H1 (cell line): ENCODE results near the gene PPP1R7. TPM values are rescaled to one million over a fixed set of nuclear protein-coding genes. Genes with fewer than 3 reads are reported as not detected.

Experiments
- CTCF ChIA-PET: fragments of 300-600 bp; sonication (Branson Sonifier 250); formaldehyde crosslinking; loops from one replicate; lab custom pipeline; 2021; ENCODE audit not compliant: partially characterized antibody; lab: Charles Lee
- POLR2A ChIA-PET: fragments of 300-600 bp; sonication (Branson Sonifier 250); formaldehyde crosslinking; loops from one replicate; lab custom pipeline; 2021; ENCODE audit warnings: inconsistent platforms; ENCODE audit not compliant: partially characterized antibody; lab: Charles Lee
- DNase-seq, 2 experiments: peaks; one replicate each; pipeline versions ENCODE4 v3.0.0 to v3.0.0-alpha.2; 2010 to 2022; ENCODE audit warnings: low spot score in 2 of 2, low read depth in 1 of 2, mixed read lengths in 1 of 2
- FAIRE-seq: peaks from 2 replicates; lab custom pipeline; 2011; peaks lifted over from hg19 to GRCh38; lab: Jason Lieb, UNC
- H2AFZ ChIP-seq: 2 replicates; pipeline ENCODE4 v1.8.1; 2012; ENCODE audit warnings: low read length, inconsistent platforms
- H2AK5ac ChIP-seq: 2 replicates; pipeline ENCODE4 v1.6.1; 2013; ENCODE audit warnings: low read depth, low read length
- H2BK120ac ChIP-seq: replicated peaks from 2 replicates; pipeline ENCODE3; 2013; ENCODE audit warnings: low read depth, low read length, inconsistent platforms
- H2BK12ac ChIP-seq: 2 replicates; pipeline ENCODE4 v1.6.1; 2013; ENCODE audit warnings: low read depth, low read length
- H2BK15ac ChIP-seq: 2 replicates; pipeline ENCODE4 v1.6.1; 2013; ENCODE audit warnings: low read length
- H2BK20ac ChIP-seq: 2 replicates; pipeline ENCODE4 v1.6.1; 2013; ENCODE audit warnings: low read length
- H2BK5ac ChIP-seq: 2 replicates; pipeline ENCODE4 v1.6.1; 2013; ENCODE audit warnings: low read depth, low read length
- H3K14ac ChIP-seq: 2 replicates; pipeline ENCODE4 v1.6.1; 2013; ENCODE audit warnings: inconsistent platforms; ENCODE audit not compliant: insufficient read length
- H3K18ac ChIP-seq: 2 replicates; pipeline ENCODE4 v1.6.1; 2013; ENCODE audit warnings: low read length; ENCODE audit errors: extremely low read depth
- H3K23ac ChIP-seq: 2 replicates; pipeline ENCODE4 v1.6.1; 2013; ENCODE audit warnings: inconsistent platforms; ENCODE audit not compliant: insufficient read length
- H3K23me2 ChIP-seq: 2 replicates; pipeline ENCODE4 v1.6.1; 2013; ENCODE audit warnings: low read depth, low read length
- H3K27ac ChIP-seq: 2 replicates; pipeline ENCODE4 v1.6.1; 2011; ENCODE audit warnings: low read depth, low read length, inconsistent platforms
- H3K27me3 ChIP-seq, 4 experiments: replicated peaks in 1 of 4; 1 replicate in 1 of 4; 2 replicates in 3 of 4; pipeline versions ENCODE4 v1.6.1 to v1.8.1; 2011 to 2013; ENCODE audit warnings: low read length in 3 of 4, mild to moderate bottlenecking in 3 of 4, inconsistent platforms in 2 of 4, mixed read lengths in 2 of 4, moderate library complexity in 1 of 4; ENCODE audit not compliant: control insufficient read depth in 3 of 4, insufficient read depth in 3 of 4; ENCODE audit errors: extremely low read depth in 1 of 4
- H3K36me3 ChIP-seq, 4 experiments: 2 replicates each; pipeline versions ENCODE4 v1.6.1 to v1.8.1; 2011 to 2013; ENCODE audit warnings: mild to moderate bottlenecking in 4 of 4, low read length in 3 of 4, moderate library complexity in 2 of 4, control low read depth in 1 of 4, inconsistent platforms in 1 of 4; ENCODE audit not compliant: insufficient read depth in 4 of 4, control insufficient read depth in 2 of 4
- H3K4ac ChIP-seq: replicated peaks from 2 replicates; pipeline ENCODE3; 2013; ENCODE audit warnings: low read length, low read depth, mixed read lengths, inconsistent platforms; ENCODE audit not compliant: insufficient read length
- H3K4me1 ChIP-seq, 4 experiments: replicated peaks in 1 of 4; 1 replicate in 1 of 4; 2 replicates in 3 of 4; pipeline versions ENCODE4 v1.6.1 to v1.8.1; 2011 to 2013; ENCODE audit warnings: low read length in 3 of 4, inconsistent platforms in 2 of 4, mixed read lengths in 1 of 4; ENCODE audit not compliant: insufficient read depth in 4 of 4, control insufficient read depth in 3 of 4
- H3K4me2 ChIP-seq, 2 experiments: 2 replicates each; pipeline versions ENCODE4 v1.6.1 to v1.8.1; 2011 to 2013; ENCODE audit warnings: low read depth in 2 of 2, low read length in 2 of 2, control low read depth in 1 of 2, inconsistent platforms in 1 of 2, mild to moderate bottlenecking in 1 of 2; ENCODE audit not compliant: insufficient read depth in 1 of 2
- H3K4me3 ChIP-seq, 4 experiments: fragments of 200-600, 300-600 bp in 1 of 4; sonication (generic), shearing (Covaris generic), sonication (Bioruptor Twin) in 1 of 4; 2 replicates each; pipeline versions ENCODE4 v1.5.1 to v1.8.1; 2011 to 2016; ENCODE audit warnings: low read length in 4 of 4, low read depth in 3 of 4, control low read depth in 2 of 4, inconsistent platforms in 2 of 4, mild to moderate bottlenecking in 2 of 4, mixed read lengths in 1 of 4, moderate library complexity in 1 of 4; ENCODE audit not compliant: insufficient read depth in 2 of 4; ENCODE audit errors: extremely low read depth in 1 of 4
- H3K56ac ChIP-seq: replicated peaks from 2 replicates; pipeline ENCODE3; 2013; ENCODE audit warnings: low read depth, mild to moderate bottlenecking, mixed read lengths, low read length, inconsistent platforms; ENCODE audit not compliant: insufficient read length
- H3K79me1 ChIP-seq: 2 replicates; pipeline ENCODE4 v1.6.1; 2013; ENCODE audit warnings: low read depth, low read length, control low read depth
- H3K79me2 ChIP-seq, 2 experiments: 2 replicates each; pipeline versions ENCODE4 v1.6.1 to v1.8.1; 2012 to 2013; ENCODE audit warnings: low read length in 2 of 2, mild to moderate bottlenecking in 2 of 2, inconsistent platforms in 1 of 2; ENCODE audit not compliant: insufficient read depth in 2 of 2, control insufficient read depth in 1 of 2
- H3K9ac ChIP-seq, 4 experiments: replicated peaks in 1 of 4; 1 replicate in 1 of 4; 2 replicates in 3 of 4; pipeline versions ENCODE4 v1.6.1 to v1.8.1; 2011 to 2013; ENCODE audit warnings: low read depth in 3 of 4, low read length in 3 of 4, control low read depth in 2 of 4, mild to moderate bottlenecking in 2 of 4, moderate library complexity in 2 of 4, inconsistent platforms in 1 of 4; ENCODE audit errors: extremely low read depth in 1 of 4
- H3K9me3 ChIP-seq, 2 experiments: 2 replicates each; pipeline versions ENCODE4 v1.6.1 to v1.8.1; 2012 to 2013; ENCODE audit warnings: mild to moderate bottlenecking in 2 of 2, moderate library complexity in 2 of 2, control low read depth in 1 of 2, inconsistent platforms in 1 of 2, low read depth in 1 of 2, low read length in 1 of 2, mixed read lengths in 1 of 2; ENCODE audit not compliant: insufficient read depth in 2 of 2
- H4K20me1 ChIP-seq, 2 experiments: replicated peaks in 1 of 2; 2 replicates each; pipeline versions ENCODE3 to v1.8.1; 2011 to 2013; ENCODE audit warnings: inconsistent platforms in 2 of 2, low read length in 2 of 2, mild to moderate bottlenecking in 1 of 2; ENCODE audit not compliant: insufficient read depth in 2 of 2, control insufficient read depth in 1 of 2
- H4K5ac ChIP-seq: 2 replicates; pipeline ENCODE4 v1.6.1; 2013; ENCODE audit warnings: low read length, low read depth, mixed read lengths, inconsistent platforms; ENCODE audit not compliant: insufficient read length
- H4K8ac ChIP-seq: 2 replicates; pipeline ENCODE4 v1.8.0; 2013; ENCODE audit warnings: mild to moderate bottlenecking, moderate library complexity, low read length, inconsistent platforms; ENCODE audit not compliant: insufficient read depth; ENCODE audit errors: extremely low read depth
- H4K91ac ChIP-seq: replicated peaks from 2 replicates; pipeline ENCODE3; 2013; ENCODE audit warnings: low read length, mixed read lengths, inconsistent platforms; ENCODE audit not compliant: insufficient read length
- ATF2 ChIP-seq: IDR thresholded peaks from 2 replicates; pipeline ENCODE4 v1.6.1; 2012; ENCODE audit warnings: low read length, inconsistent platforms
- CBX8 ChIP-seq: fragments of 300-800, 300-1000 bp; sonication (generic); IDR thresholded peaks from 2 replicates; pipeline ENCODE4 v1.7.1; 2016; ENCODE audit warnings: low read depth, low read length, borderline replicate concordance
- HDAC2 ChIP-seq, 2 experiments: fragments of 300-600 bp in 1 of 2; sonication (generic) in 1 of 2; IDR thresholded peaks; 2 replicates each; pipeline ENCODE4 v1.6.1; 2011 to 2012; ENCODE audit warnings: low read depth in 2 of 2, low read length in 2 of 2, mild to moderate bottlenecking in 2 of 2, moderate library complexity in 2 of 2, borderline replicate concordance in 1 of 2, inconsistent platforms in 1 of 2
- KDM1A ChIP-seq: fragments of 200-600, 300-600 bp; sonication (generic); IDR thresholded peaks from 2 replicates; pipeline ENCODE4 v1.7.1; 2016; ENCODE audit warnings: mild to moderate bottlenecking, low read length, borderline replicate concordance
- POLR2A ChIP-seq, 2 experiments: IDR thresholded peaks; 1 replicate in 1 of 2; 2 replicates in 1 of 2; pipeline ENCODE4 v1.6.1; 2011; ENCODE audit warnings: low read depth in 2 of 2, low read length in 2 of 2, mild to moderate bottlenecking in 2 of 2; ENCODE audit errors: control extremely low read depth in 1 of 2
- TAF7 ChIP-seq: optimal IDR thresholded peaks from 2 replicates; pipeline ENCODE3; 2011; ENCODE audit warnings: low read depth, mild to moderate bottlenecking, inconsistent platforms, low read length, moderate library complexity, borderline replicate concordance
- WGBS, 2 experiments: shearing (Covaris generic) in 1 of 2; methylation state at CpG; one replicate each; pipeline versions ENCODE4 v1.1.6 to v1.1.7; 2013 to 2015; ENCODE audit warnings: low lambda C conversion rate in 2 of 2, mixed read lengths in 2 of 2, inconsistent platforms in 1 of 2, low coverage in 1 of 2, missing lambda C conversion rate in 1 of 2; ENCODE audit not compliant: insufficient replicate concordance in 2 of 2, insufficient coverage in 1 of 2, insufficient read length in 1 of 2; ENCODE audit errors: extremely low coverage in 1 of 2, missing lambda C conversion rate in 1 of 2; 5-methylcytosine and 5-hydroxymethylcytosine counted together
- polyA plus RNA-seq, 7 experiments: library from polyadenylated mRNA; depleted of rRNA in 3 of 7; stranded (reverse) in 5 of 7; unstranded in 2 of 7; fragments of >200 nt in 5 of 7; fragments of 200-250 nt in 2 of 7; gene quantifications; 1 replicate in 5 of 7; 2 replicates in 1 of 7; 4 replicates in 1 of 7; pipeline versions ENCODE4 v1.2.1 to v1.2.3, GENCODE V29; 2011 to 2013; ENCODE audit warnings: missing spikeins in 2 of 7, mixed read lengths in 2 of 7
- total RNA-seq: library from RNA; stranded (reverse); fragmentation: NEBNext Ultra II Directional; extraction: Animal tissue kit (Norgen Biotek cat#: 25700); gene quantifications from 2 replicates; pipeline ENCODE4 v1.2.1, GENCODE V29; 2021
- TF ChIP-seq, protein P1 (sequence below): IDR thresholded peaks from 2 replicates; pipeline ENCODE4 v1.6.1; 2012; ENCODE audit warnings: inconsistent platforms
- TF ChIP-seq, protein P2 (sequence below), 3 experiments: IDR thresholded peaks; 1 replicate in 2 of 3; 2 replicates in 1 of 3; pipeline versions ENCODE4 v1.5.1 to v1.6.1; 2011; ENCODE audit warnings: low read length in 3 of 3, mild to moderate bottlenecking in 3 of 3, inconsistent platforms in 2 of 3, low read depth in 1 of 3, moderate library complexity in 1 of 3; ENCODE audit not compliant: insufficient read depth in 1 of 3; ENCODE audit errors: control extremely low read depth in 1 of 3

The PPP1R7 gene
- total and polyA plus RNA-seq, 2 of the 8 experiments (the other 6 are each of a cell fraction or from before 2014, with no cell fraction given), result 22.2 to 64.0 TPM

GRCh38 chr2:241193271-241193670 is 43.0 kb downstream of the PPP1R7 start:
- Histone ChIP-seq H4K20me1 (no peaks in the 10 kb centered on the region), H3K23ac (no peak overlapping the region), H2BK20ac (no peak overlapping the region), H3K9ac (no peak overlapping the region), H4K91ac (no peak overlapping the region), H3K9me3 (no peaks in the 10 kb centered on the region), H2BK12ac (no peak overlapping the region), H3K4me2 (no peak overlapping the region), H3K27me3 (no peaks in the 10 kb centered on the region; a peak in 1 of 7 replicates), H2AFZ (no peak overlapping the region), H3K36me3 (no peaks in the 10 kb centered on the region), H4K5ac (no peak overlapping the region), H3K79me1 (no peaks in the 10 kb centered on the region), H3K79me2 (no peaks in the 10 kb centered on the region), H3K4me1 (peaks cover 0 to 6% (median 2%) of the 10 kb centered on the region in 4 experiments; a peak in 4 of 7 replicates), H3K14ac (no peak overlapping the region), H2BK15ac (no peak overlapping the region), H2BK5ac (no peak overlapping the region), H3K4ac (no peak overlapping the region), H2BK120ac (no peak overlapping the region), H3K18ac (no peak overlapping the region), H3K23me2 (no peaks in the 10 kb centered on the region), H3K27ac (no peak overlapping the region), H2AK5ac (no peak overlapping the region), H3K4me3 (no peak overlapping the region), H4K8ac (no peak overlapping the region), H3K56ac (no peak overlapping the region)
- FAIRE-seq, result no peak
- DNase-seq, result no peak
- ChIA-PET POLR2A (no interaction called here), CTCF (no interaction called here)
- 85% methylated on average over 8 of the region's 8 CpGs; no CpG with 5 or more reads in 1 of the 2 experiments for WGBS, 2 experiments
- TF ChIP-seq, protein P1, sequence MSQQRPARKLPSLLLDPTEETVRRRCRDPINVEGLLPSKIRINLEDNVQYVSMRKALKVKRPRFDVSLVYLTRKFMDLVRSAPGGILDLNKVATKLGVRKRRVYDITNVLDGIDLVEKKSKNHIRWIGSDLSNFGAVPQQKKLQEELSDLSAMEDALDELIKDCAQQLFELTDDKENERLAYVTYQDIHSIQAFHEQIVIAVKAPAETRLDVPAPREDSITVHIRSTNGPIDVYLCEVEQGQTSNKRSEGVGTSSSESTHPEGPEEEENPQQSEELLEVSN, result no peak
- no peak for TF ChIP-seq TAF7
- no peak for TF ChIP-seq CBX8
- TF ChIP-seq POLR2A (IDR thresholded peaks at IDR 0.05; ENCODE audit: control extremely low read depth in 1 of 2, low read depth in 2 of 2, low read length in 2 of 2), result no peak
- no peak for TF ChIP-seq HDAC2 (IDR thresholded peaks at IDR 0.05; ENCODE audit: borderline replicate concordance in 1 of 2, low read depth in 2 of 2, low read length in 2 of 2)
- no peak for TF ChIP-seq KDM1A
- TF ChIP-seq, protein P2, sequence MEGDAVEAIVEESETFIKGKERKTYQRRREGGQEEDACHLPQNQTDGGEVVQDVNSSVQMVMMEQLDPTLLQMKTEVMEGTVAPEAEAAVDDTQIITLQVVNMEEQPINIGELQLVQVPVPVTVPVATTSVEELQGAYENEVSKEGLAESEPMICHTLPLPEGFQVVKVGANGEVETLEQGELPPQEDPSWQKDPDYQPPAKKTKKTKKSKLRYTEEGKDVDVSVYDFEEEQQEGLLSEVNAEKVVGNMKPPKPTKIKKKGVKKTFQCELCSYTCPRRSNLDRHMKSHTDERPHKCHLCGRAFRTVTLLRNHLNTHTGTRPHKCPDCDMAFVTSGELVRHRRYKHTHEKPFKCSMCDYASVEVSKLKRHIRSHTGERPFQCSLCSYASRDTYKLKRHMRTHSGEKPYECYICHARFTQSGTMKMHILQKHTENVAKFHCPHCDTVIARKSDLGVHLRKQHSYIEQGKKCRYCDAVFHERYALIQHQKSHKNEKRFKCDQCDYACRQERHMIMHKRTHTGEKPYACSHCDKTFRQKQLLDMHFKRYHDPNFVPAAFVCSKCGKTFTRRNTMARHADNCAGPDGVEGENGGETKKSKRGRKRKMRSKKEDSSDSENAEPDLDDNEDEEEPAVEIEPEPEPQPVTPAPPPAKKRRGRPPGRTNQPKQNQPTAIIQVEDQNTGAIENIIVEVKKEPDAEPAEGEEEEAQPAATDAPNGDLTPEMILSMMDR (IDR thresholded peaks at IDR 0.05; ENCODE audit: control extremely low read depth in 1 of 3, insufficient read depth in 1 of 3, low read depth in 1 of 3, low read length in 3 of 3), result no peak
- no peak for TF ChIP-seq ATF2
